PC-9 (cell line): ENCODE measurements around the gene C1orf122.

Experiments used
- CTCF ChIP-seq: fragments of 200-600 bp; sonication (generic); conservative IDR thresholded peaks from 2 replicates; pipeline ENCODE4 v1.6.1; 2017; ENCODE audit warnings: mixed run types, antibody characterized with exemption, mild to moderate bottlenecking, moderate library complexity
- EZH2 ChIP-seq: fragments of 200-600 bp; sonication (generic); IDR thresholded peaks from 2 replicates; pipeline ENCODE4 v1.8.0; 2017; ENCODE audit warnings: antibody characterized with exemption, low read depth

GRCh38 chr1:37831809-37832208 lies 24.2 kb downstream of the C1orf122 start:
- no peak for TF ChIP-seq CTCF
- no peak for TF ChIP-seq EZH2
